A673 (cell line): Measurements from ENCODE around the gene IKZF3. TPM values are rescaled to one million over a fixed set of nuclear protein-coding genes. Genes with fewer than 3 reads are reported as not detected.

ENCODE experiments used
- BruUV-seq: library from RNA; stranded (reverse); fragments of 400-500 nt; replicated peaks from 2 replicates; lab custom pipeline; 2021; lab: Mats Ljungman, UMichigan
- CTCF ChIA-PET: fragments of 300-600 bp; sonication (Branson Sonifier 250); formaldehyde crosslinking; loops from one replicate; lab custom pipeline; 2022; ENCODE audit warnings: antibody characterized with exemption; lab: Charles Lee
- POLR2A ChIA-PET: fragments of 300-600 bp; sonication (Branson Sonifier 250); formaldehyde crosslinking; loops from one replicate; lab custom pipeline; 2022; ENCODE audit warnings: antibody characterized with exemption; ENCODE audit not compliant: low non-redundant PET; lab: Charles Lee
- DNase-seq: peaks from one replicate; pipeline ENCODE4 v3.0.0-alpha.2; 2015; ENCODE audit warnings: low spot score
- H3K27ac ChIP-seq: fragments of 200-600 bp; sonication (generic); 2 replicates; pipeline ENCODE4 v1.5.1; 2016; ENCODE audit warnings: mixed run types, low read depth, mild to moderate bottlenecking, mixed read lengths, antibody characterized with exemption, low read length; ENCODE audit not compliant: poor library complexity, severe bottlenecking
- H3K27me3 ChIP-seq: fragments of 200-600 bp; sonication (generic); replicated peaks from 2 replicates; pipeline ENCODE4 v1.6.1; 2017; ENCODE audit warnings: mixed run types, low read depth, mild to moderate bottlenecking, mixed read lengths, antibody characterized with exemption, low read length; ENCODE audit not compliant: insufficient read depth, poor library complexity
- H3K36me3 ChIP-seq: fragments of 200-600 bp; sonication (generic); 2 replicates; pipeline ENCODE4 v1.6.1; 2016; ENCODE audit warnings: mixed run types, mild to moderate bottlenecking, mixed read lengths, antibody characterized with exemption, low read length; ENCODE audit not compliant: insufficient read depth, poor library complexity, severe bottlenecking
- H3K4me1 ChIP-seq: fragments of 200-600 bp; sonication (generic); 2 replicates; pipeline ENCODE4 v1.6.1; 2017; ENCODE audit warnings: mixed run types, mild to moderate bottlenecking, mixed read lengths, antibody characterized with exemption, low read length; ENCODE audit not compliant: insufficient read depth, poor library complexity, severe bottlenecking
- H3K4me3 ChIP-seq: fragments of 200-600 bp; sonication (generic); 2 replicates; pipeline ENCODE4 v1.5.1; 2016; ENCODE audit warnings: low read depth, mixed run types, mild to moderate bottlenecking, mixed read lengths, low read length; ENCODE audit not compliant: poor library complexity, severe bottlenecking
- H3K9me3 ChIP-seq: fragments of 200-600 bp; sonication (generic); 2 replicates; pipeline ENCODE4 v1.6.1; 2016; ENCODE audit warnings: mixed run types, low read depth, mild to moderate bottlenecking, mixed read lengths, antibody characterized with exemption, low read length; ENCODE audit not compliant: poor library complexity, severe bottlenecking
- EZH2 ChIP-seq: fragments of 200-600 bp; sonication (generic); IDR thresholded peaks from 2 replicates; pipeline ENCODE4 v1.6.1; 2017; ENCODE audit warnings: borderline replicate concordance, low read depth, mild to moderate bottlenecking, mixed read lengths, antibody characterized with exemption, low read length; ENCODE audit not compliant: poor library complexity, severe bottlenecking
- intact Hi-C: fragments of 100-400 bp; cut with micrococcal nuclease; formaldehyde crosslinking; loops from one replicate; pipeline ENCODE4 v1.10.0; 2022; ENCODE audit not compliant: unreplicated experiment
- total RNA-seq: library from RNA; stranded (reverse); gene quantifications from 2 replicates; pipeline ENCODE4 v1.2.3, GENCODE V29; 2021
- TF ChIP-seq, protein P1 (sequence below): fragments of 300-800, 200-600 bp; sonication (generic); conservative IDR thresholded peaks from 2 replicates; pipeline ENCODE4 v1.5.1; 2017; ENCODE audit warnings: low read depth, mild to moderate bottlenecking, antibody characterized with exemption, low read length, moderate library complexity, mixed read lengths

Gene IKZF3
- total RNA-seq, 1 experiment from 2014 or later = not detected

DNA sequence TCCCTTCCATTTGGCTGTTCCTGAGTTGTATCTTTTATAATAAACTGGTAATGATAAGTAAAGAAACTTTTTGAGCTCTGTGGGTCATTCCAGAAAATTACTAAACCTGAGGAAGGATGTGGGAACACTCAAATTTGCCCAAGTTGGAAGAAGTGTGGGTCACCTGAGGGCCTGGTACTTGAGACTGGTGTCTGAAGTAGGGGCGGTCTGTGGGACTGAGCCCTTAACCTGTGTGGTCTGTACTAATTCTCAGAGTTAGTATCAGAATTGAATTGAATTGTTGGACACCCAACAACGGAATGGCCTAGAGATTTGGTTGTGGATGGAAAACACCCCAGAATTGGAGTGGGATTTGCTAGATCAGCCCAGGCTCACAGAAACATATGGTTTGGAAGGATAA is 43.1 kb downstream of the IKZF3 start:
- POLR2A ChIA-PET = no interaction called here
- CTCF ChIA-PET = interaction anchor here (0.6 kb wide), 1 partner anchor 542 kb away, joined by 3 read pairs; no protein-coding TSS in a partner anchor
- Histone ChIP-seq H3K9me3 (no peaks in the 10 kb centered on the region), H3K4me3 (no peak overlapping the region), H3K27me3 (no peaks in the 10 kb centered on the region), H3K4me1 (no peaks in the 10 kb centered on the region), H3K27ac (no peak overlapping the region), H3K36me3 (no peaks in the 10 kb centered on the region)
- no TSS peak for BruUV-seq
- DNase-seq = no peak
- no peak for TF ChIP-seq EZH2
- TF ChIP-seq, protein P1, sequence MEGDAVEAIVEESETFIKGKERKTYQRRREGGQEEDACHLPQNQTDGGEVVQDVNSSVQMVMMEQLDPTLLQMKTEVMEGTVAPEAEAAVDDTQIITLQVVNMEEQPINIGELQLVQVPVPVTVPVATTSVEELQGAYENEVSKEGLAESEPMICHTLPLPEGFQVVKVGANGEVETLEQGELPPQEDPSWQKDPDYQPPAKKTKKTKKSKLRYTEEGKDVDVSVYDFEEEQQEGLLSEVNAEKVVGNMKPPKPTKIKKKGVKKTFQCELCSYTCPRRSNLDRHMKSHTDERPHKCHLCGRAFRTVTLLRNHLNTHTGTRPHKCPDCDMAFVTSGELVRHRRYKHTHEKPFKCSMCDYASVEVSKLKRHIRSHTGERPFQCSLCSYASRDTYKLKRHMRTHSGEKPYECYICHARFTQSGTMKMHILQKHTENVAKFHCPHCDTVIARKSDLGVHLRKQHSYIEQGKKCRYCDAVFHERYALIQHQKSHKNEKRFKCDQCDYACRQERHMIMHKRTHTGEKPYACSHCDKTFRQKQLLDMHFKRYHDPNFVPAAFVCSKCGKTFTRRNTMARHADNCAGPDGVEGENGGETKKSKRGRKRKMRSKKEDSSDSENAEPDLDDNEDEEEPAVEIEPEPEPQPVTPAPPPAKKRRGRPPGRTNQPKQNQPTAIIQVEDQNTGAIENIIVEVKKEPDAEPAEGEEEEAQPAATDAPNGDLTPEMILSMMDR = no peak
- intact Hi-C loops = no loop called here

DNA sequence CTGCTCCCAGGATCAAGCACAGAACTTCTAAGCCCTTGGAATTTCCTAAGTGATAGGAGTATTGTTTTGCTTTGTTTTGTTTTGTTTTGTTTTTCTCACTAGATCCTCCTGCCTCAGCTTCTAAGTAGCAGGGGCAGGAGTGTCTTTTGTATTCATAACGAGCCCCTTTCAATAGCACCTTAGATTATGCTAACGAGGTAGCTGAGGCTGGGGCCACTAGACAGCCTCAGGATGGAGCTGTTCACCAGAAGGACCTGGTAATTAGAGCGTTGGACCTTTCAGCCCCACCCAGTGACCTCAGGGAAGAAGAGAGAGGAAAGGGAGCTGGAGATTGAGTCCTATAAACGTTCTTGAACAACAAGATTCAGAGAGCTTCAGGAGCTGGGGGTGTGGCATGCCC is 43.6 kb downstream of the IKZF3 start:
- H3K4me3 ChIP-seq = no peak overlapping the region
- DNase-seq = no peak
- TF ChIP-seq, protein P1 = no peak
- no peak for TF ChIP-seq EZH2
- H3K36me3 ChIP-seq = no peaks in the 10 kb centered on the region
- ChIA-PET POLR2A (no interaction called here), CTCF (interaction anchor here (0.6 kb wide), 1 partner anchor 541 kb away, joined by 3 read pairs; no protein-coding TSS in a partner anchor)
- H3K9me3 ChIP-seq = no peaks in the 10 kb centered on the region
- no peak overlapping the region for H3K27ac ChIP-seq
- no peaks in the 10 kb centered on the region for H3K27me3 ChIP-seq
- intact Hi-C loops = no loop called here
- BruUV-seq = no TSS peak
- no peaks in the 10 kb centered on the region for H3K4me1 ChIP-seq

DNA sequence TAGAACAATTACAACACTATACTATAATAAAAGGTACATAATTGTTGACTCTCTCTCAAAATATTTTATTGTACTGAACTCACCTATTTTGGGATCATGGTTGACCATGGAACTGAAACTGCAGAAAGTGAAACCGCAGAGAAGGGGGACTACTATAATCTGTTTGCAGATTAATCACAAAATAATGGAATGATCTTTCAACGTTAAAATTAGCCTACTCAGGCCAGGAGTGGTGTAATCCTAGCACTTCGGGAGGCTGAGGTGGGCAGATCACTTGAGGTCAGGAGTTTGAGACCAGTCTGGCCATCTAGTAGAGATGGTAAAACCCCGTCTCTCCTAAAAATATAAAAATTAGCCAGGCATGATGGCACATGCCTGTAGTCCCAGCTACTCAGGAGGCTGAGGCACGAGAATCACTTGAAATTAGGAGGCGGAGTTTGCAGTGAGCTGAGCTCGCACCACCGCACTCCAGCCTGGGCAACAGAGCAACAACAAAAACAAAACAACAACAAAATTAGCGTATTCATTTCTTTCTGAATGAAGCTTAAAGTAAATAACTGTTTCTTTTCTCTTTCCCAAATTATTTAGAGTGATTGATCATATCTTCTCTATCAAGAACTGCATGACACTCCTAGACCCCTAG is 45.6 kb downstream of the IKZF3 start:
- intact Hi-C loops = no loop called here
- CTCF ChIA-PET = no interaction called here
- DNase-seq = no peak

More for the DNA sequence above, 45.6 kb downstream of the IKZF3 start:
- Histone ChIP-seq H3K36me3 (no peaks in the 10 kb centered on the region), H3K27ac (no peak overlapping the region), H3K4me3 (no peak overlapping the region), H3K27me3 (no peaks in the 10 kb centered on the region), H3K9me3 (no peaks in the 10 kb centered on the region), H3K4me1 (no peaks in the 10 kb centered on the region)
- TF ChIP-seq, protein P1 = no peak
- no peak for TF ChIP-seq EZH2
- BruUV-seq = no TSS peak
- POLR2A ChIA-PET = no interaction called here
